ENCODE data around the gene MGA. TPM values are rescaled to one million over a fixed set of nuclear protein-coding genes. Genes with fewer than 3 reads are reported as not detected.

MGA gene
- total and polyA plus RNA-seq, 2 experiments from 2014 or later, result 10.9 to 39.6 TPM

DNA sequence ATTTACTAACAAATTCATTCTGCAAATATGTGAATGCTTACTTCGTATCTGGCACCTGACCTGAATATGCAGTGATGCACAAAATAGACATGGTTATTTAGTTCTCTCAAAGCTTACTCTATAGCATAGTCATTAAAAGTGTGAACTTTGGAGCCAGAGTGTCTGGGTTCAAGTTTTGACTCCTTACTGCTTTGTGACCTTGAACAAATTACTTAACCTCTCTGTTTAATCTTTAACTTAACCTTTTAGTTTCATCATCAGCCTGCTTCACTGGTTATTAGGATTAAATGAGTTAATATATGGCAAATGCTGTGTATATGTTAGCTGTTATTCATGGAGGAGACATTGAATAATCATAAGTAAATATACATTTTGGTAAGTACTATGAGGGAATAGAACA lies 12.1 kb upstream of the MGA start:
- Histone ChIP-seq H3K9me3 (ENCODE audit: low read depth) (no peaks in the 10 kb centered on the region), H4K20me1 (ENCODE audit: insufficient read depth, poor library complexity, severe bottlenecking) (no peaks in the 10 kb centered on the region), H2AFZ (no peak overlapping the region), H3K79me2 (peaks cover 17% of the 10 kb centered on the region), H3K36me3 (replicated peaks; ENCODE audit: insufficient read depth, low read depth) (no peaks in the 10 kb centered on the region), H3K27ac (no peak overlapping the region), H3K4me1 (ENCODE audit: insufficient read depth) (peaks cover 14% of the 10 kb centered on the region), H3K9me2 (replicated peaks; ENCODE audit: insufficient read depth) (no peaks in the 10 kb centered on the region), H3K4me2 (no peak overlapping the region), H3K4me3 (no peak overlapping the region), H3K27me3 (no peaks in the 10 kb centered on the region)
- no peak for TF ChIP-seq EZH2 (IDR thresholded peaks at IDR 0.05; ENCODE audit: borderline replicate concordance)
- DNase-seq (ENCODE audit: low spot score), result no peak
- 87% methylated on average over 1 of the region's 1 CpG for WGBS (ENCODE audit: low lambda C conversion rate, missing lambda C conversion rate)

DNA sequence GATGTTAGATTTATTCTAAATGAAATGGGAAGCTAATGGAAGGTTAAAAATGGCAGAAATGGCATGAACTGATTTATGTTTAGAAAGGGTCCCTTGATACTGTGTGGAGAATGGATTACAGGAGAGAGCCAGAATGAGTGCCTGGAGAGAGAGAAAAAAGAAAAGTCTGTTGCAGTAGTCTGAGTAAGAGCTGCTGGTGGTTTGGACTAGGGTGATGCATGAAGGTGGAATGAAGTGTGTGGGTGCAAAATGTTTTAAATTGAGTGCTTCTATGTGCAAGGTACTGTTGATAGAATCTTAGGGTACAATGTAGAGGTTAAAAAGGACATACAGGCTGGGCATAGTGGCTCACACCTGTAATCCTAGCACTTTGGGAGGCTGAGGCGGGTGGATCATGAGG lies 11.4 kb upstream of the MGA start:
- 100% methylated on average over 1 of the region's 1 CpG for WGBS (ENCODE audit: low lambda C conversion rate, missing lambda C conversion rate)
- Histone ChIP-seq H3K4me2 (no peak overlapping the region), H3K27ac (no peak overlapping the region)

DNA sequence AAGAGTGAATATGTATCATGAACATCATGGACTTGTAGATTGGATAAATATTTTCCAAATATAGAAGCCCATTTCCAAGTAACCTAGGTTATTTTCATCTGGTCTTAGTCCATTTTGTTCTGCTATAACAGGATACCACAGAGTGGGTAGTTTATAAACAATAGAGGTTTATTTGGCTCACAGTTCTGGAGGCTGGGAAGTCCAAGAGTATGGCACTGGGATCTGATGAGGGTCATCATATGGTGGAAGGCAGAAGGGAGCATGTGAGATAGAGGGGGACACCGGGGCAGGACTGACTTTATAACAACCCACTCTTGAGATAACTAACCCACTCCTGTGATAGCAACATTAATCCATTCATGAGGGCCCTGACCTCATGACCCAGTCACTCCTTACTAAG lies 9.4 kb upstream of the MGA start:
- Histone ChIP-seq H3K36me3 (replicated peaks; ENCODE audit: insufficient read depth, low read depth) (no peaks in the 10 kb centered on the region), H3K27ac (no peak overlapping the region), H3K27me3 (no peaks in the 10 kb centered on the region), H3K4me2 (no peak overlapping the region), H4K20me1 (ENCODE audit: insufficient read depth, poor library complexity, severe bottlenecking) (no peaks in the 10 kb centered on the region), H2AFZ (no peak overlapping the region), H3K79me2 (peaks cover 22% of the 10 kb centered on the region), H3K9me2 (replicated peaks; ENCODE audit: insufficient read depth) (no peaks in the 10 kb centered on the region), H3K4me1 (ENCODE audit: insufficient read depth) (peaks cover 14% of the 10 kb centered on the region), H3K9me3 (ENCODE audit: low read depth) (no peaks in the 10 kb centered on the region), H3K4me3 (no peak overlapping the region)
- DNase-seq (ENCODE audit: low spot score), result no peak
- WGBS (ENCODE audit: low lambda C conversion rate, missing lambda C conversion rate), result 94% methylated on average over 1 of the region's 1 CpG
- TF ChIP-seq, protein P1, sequence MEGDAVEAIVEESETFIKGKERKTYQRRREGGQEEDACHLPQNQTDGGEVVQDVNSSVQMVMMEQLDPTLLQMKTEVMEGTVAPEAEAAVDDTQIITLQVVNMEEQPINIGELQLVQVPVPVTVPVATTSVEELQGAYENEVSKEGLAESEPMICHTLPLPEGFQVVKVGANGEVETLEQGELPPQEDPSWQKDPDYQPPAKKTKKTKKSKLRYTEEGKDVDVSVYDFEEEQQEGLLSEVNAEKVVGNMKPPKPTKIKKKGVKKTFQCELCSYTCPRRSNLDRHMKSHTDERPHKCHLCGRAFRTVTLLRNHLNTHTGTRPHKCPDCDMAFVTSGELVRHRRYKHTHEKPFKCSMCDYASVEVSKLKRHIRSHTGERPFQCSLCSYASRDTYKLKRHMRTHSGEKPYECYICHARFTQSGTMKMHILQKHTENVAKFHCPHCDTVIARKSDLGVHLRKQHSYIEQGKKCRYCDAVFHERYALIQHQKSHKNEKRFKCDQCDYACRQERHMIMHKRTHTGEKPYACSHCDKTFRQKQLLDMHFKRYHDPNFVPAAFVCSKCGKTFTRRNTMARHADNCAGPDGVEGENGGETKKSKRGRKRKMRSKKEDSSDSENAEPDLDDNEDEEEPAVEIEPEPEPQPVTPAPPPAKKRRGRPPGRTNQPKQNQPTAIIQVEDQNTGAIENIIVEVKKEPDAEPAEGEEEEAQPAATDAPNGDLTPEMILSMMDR (IDR thresholded peaks at IDR 0.05; ENCODE audit: poor library complexity), result no peak
- no peak for TF ChIP-seq EZH2phosphoT487 (IDR thresholded peaks at IDR 0.05; ENCODE audit: low read depth, severe bottlenecking, unreplicated experiment)
- TF ChIP-seq EZH2 (IDR thresholded peaks at IDR 0.05; ENCODE audit: borderline replicate concordance), result no peak

More for the DNA sequence above, 11.4 kb upstream of the MGA start:
- peaks cover 14% of the 10 kb centered on the region for H3K4me1 ChIP-seq (ENCODE audit: insufficient read depth)
- no peaks in the 10 kb centered on the region for H4K20me1 ChIP-seq (ENCODE audit: insufficient read depth, poor library complexity, severe bottlenecking)
- H3K36me3 ChIP-seq (replicated peaks; ENCODE audit: insufficient read depth, low read depth), result no peaks in the 10 kb centered on the region
- no peak for DNase-seq (ENCODE audit: low spot score)
- peaks cover 17% of the 10 kb centered on the region for H3K79me2 ChIP-seq
- H3K9me3 ChIP-seq (ENCODE audit: low read depth), result no peaks in the 10 kb centered on the region
- no peak overlapping the region for H2AFZ ChIP-seq
- no peaks in the 10 kb centered on the region for H3K27me3 ChIP-seq
- H3K9me2 ChIP-seq (replicated peaks; ENCODE audit: insufficient read depth), result no peaks in the 10 kb centered on the region
- TF ChIP-seq EZH2phosphoT487 (IDR thresholded peaks at IDR 0.05; ENCODE audit: low read depth, severe bottlenecking, unreplicated experiment), result no peak
- TF ChIP-seq EZH2 (IDR thresholded peaks at IDR 0.05; ENCODE audit: borderline replicate concordance), result no peak
- TF ChIP-seq, protein P1 (IDR thresholded peaks at IDR 0.05; ENCODE audit: poor library complexity), result no peak
- H3K4me3 ChIP-seq, result no peak overlapping the region

DNA sequence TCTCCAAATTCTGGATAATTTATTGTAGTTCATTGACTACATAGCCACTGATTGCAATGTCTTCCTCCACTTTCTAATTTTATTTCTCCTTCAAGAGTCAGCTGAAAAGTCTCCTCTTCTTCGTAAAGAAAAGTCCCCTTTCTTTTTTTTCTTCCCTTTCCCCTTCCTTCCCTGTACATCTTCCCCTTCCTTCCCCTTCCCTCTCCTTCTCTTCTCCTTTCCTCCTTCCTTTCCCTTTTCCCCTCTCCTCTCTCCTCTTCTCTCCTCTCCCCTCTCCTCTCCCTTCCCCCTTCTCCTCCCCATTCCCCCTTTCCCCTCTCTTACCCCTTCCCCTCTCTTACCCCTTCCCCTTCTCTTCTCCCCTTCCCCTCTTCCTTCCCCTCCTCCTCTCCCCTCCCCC lies 8.8 kb upstream of the MGA start:
- H3K4me1 ChIP-seq (ENCODE audit: insufficient read depth), result peaks cover 14% of the 10 kb centered on the region
- WGBS (ENCODE audit: low lambda C conversion rate, missing lambda C conversion rate), result 100% methylated on average over 1 of the region's 1 CpG

More for the DNA sequence above, 8.8 kb upstream of the MGA start:
- Histone ChIP-seq H2AFZ (no peak overlapping the region), H3K4me3 (no peak overlapping the region), H4K20me1 (ENCODE audit: insufficient read depth, poor library complexity, severe bottlenecking) (no peaks in the 10 kb centered on the region), H3K9me2 (replicated peaks; ENCODE audit: insufficient read depth) (no peaks in the 10 kb centered on the region), H3K79me2 (peaks cover 24% of the 10 kb centered on the region), H3K9me3 (ENCODE audit: low read depth) (no peaks in the 10 kb centered on the region), H3K27me3 (no peaks in the 10 kb centered on the region), H3K27ac (no peak overlapping the region), H3K36me3 (replicated peaks; ENCODE audit: insufficient read depth, low read depth) (no peaks in the 10 kb centered on the region), H3K4me2 (no peak overlapping the region)
- TF ChIP-seq EZH2 (IDR thresholded peaks at IDR 0.05; ENCODE audit: borderline replicate concordance), result no peak
- no peak for TF ChIP-seq EZH2phosphoT487 (IDR thresholded peaks at IDR 0.05; ENCODE audit: low read depth, severe bottlenecking, unreplicated experiment)
- TF ChIP-seq, protein P1 (IDR thresholded peaks at IDR 0.05; ENCODE audit: poor library complexity), result no peak
- no peak for DNase-seq (ENCODE audit: low spot score)

Data from hepatocyte (in vitro differentiated cells).